ENCODE data around the gene REPS1. TPM values are rescaled to one million over a fixed set of nuclear protein-coding genes. Genes with fewer than 3 reads are reported as not detected.
"Not testable (repeated sequence)": the region's sequence is repeated elsewhere in the genome, so short reads cannot be mapped to it uniquely, and the experiment has no call there.

The REPS1 gene
- total RNA-seq, 1 experiment from 2014 or later, result 65.3 TPM

- H3K4me3 Mint-ChIP-seq (ENCODE audit: unreplicated experiment), result no peak overlapping the region
- DNase-seq (ENCODE audit: unreplicated experiment), result peak; percentile 25
- intact Hi-C loops (cut with micrococcal nuclease), result no loop called here
- no TSS peak for BruUV-seq (replicated peaks)
- no peaks in the 10 kb centered on the region for H3K27me3 Mint-ChIP-seq (ENCODE audit: insufficient read depth, unreplicated experiment)
- no peaks in the 10 kb centered on the region for H3K9me3 Mint-ChIP-seq (ENCODE audit: unreplicated experiment)
- H3K27ac Mint-ChIP-seq (ENCODE audit: low read depth, unreplicated experiment), result no peak overlapping the region
- POLR2A ChIA-PET, result interaction anchor here (1.8 kb wide), 1 partner anchor 31 kb away, joined by 7 read pairs; no protein-coding TSS in a partner anchor
- H3K36me3 Mint-ChIP-seq (ENCODE audit: insufficient read depth, unreplicated experiment), result no peaks in the 10 kb centered on the region
- CTCF ChIA-PET, result no interaction called here
- peaks cover 5% of the 10 kb centered on the region for H3K4me1 Mint-ChIP-seq (ENCODE audit: insufficient read depth, unreplicated experiment)
- no peak for TF ChIP-seq CTCF (IDR thresholded peaks at IDR 0.05; ENCODE audit: unreplicated experiment)
These were observed 8.5 kb upstream of the REPS1 start for GRCh38 chr6:138996524-138996923.

GRCh38 chr6:138993410-138993809 lies 5.4 kb upstream of the REPS1 start:
- DNase-seq (ENCODE audit: unreplicated experiment); H3K27me3 Mint-ChIP-seq (ENCODE audit: insufficient read depth, unreplicated experiment): not testable (repeated sequence)

DNA sequence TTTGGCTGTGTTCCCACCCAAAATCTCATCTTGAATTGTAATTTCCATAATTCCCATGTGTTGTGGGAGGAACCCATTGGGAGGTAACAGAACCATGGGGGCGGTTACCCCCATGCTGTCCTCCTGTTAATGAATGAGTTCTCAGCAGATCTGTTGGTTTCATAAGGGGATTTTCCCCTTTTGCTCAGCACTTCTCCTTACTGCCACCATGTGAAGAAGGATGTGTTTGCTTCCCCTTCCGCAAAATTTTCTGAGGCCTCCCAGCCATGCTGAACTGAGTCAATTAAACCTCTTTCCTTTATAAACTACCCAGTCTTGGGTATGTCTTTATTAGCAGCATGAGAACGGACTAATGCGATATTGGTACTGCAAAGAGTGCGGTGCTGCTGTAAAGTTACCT lies 4.9 kb upstream of the REPS1 start:
- intact Hi-C loops (cut with micrococcal nuclease), result not testable (repeated sequence)

More at GRCh38 chr6:138993410-138993809, 5.4 kb upstream of the REPS1 start:
- H3K4me3 Mint-ChIP-seq (ENCODE audit: unreplicated experiment); H3K9me3 Mint-ChIP-seq (ENCODE audit: unreplicated experiment); CTCF ChIA-PET; intact Hi-C loops (cut with micrococcal nuclease); H3K27ac Mint-ChIP-seq (ENCODE audit: low read depth, unreplicated experiment); H3K4me1 Mint-ChIP-seq (ENCODE audit: insufficient read depth, unreplicated experiment); BruUV-seq (replicated peaks); POLR2A ChIA-PET; H3K36me3 Mint-ChIP-seq (ENCODE audit: insufficient read depth, unreplicated experiment): not testable (repeated sequence)

DNA sequence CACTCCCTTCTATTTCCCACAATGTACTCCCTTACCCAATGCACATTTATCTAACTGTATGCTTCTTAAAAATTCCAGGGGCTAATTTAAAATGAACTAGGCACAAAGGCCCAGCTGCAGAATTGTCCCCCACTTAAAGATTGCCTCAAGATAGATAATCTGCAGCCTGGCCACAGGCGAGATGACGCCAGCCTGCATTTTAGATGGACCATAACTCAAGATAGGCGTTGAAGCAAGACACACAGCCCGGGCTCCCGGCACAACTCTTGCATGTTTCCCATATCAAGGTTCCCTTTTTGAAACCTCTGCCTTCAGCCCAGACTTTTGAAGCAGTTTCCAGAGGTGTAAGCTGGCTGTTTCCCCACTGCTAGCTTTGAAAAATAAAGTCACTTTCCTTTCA lies 3.2 kb upstream of the REPS1 start:
- no peaks in the 10 kb centered on the region for H3K27me3 Mint-ChIP-seq (ENCODE audit: insufficient read depth, unreplicated experiment)
- no peaks in the 10 kb centered on the region for H3K9me3 Mint-ChIP-seq (ENCODE audit: unreplicated experiment)
- no peaks in the 10 kb centered on the region for H3K36me3 Mint-ChIP-seq (ENCODE audit: insufficient read depth, unreplicated experiment)
- no peaks in the 10 kb centered on the region for H3K4me1 Mint-ChIP-seq (ENCODE audit: insufficient read depth, unreplicated experiment)
- ChIA-PET CTCF (interaction anchor here (0.5 to 1.4 kb wide), 3 partner anchors 152 to 176 kb away, joined by 4 read pairs; no protein-coding TSS in a partner anchor), POLR2A (interaction anchor here (0.7 to 0.8 kb wide), 2 partner anchors 158 to 580 kb away, joined by 3 read pairs; no protein-coding TSS in a partner anchor)
- TF ChIP-seq CTCF (IDR thresholded peaks at IDR 0.05; ENCODE audit: unreplicated experiment), result no peak
- intact Hi-C loops (cut with micrococcal nuclease), result no loop called here
- no peak for DNase-seq (ENCODE audit: unreplicated experiment)
- H3K27ac Mint-ChIP-seq (ENCODE audit: low read depth, unreplicated experiment), result no peak overlapping the region
- H3K4me3 Mint-ChIP-seq (ENCODE audit: unreplicated experiment), result no peak overlapping the region
- BruUV-seq (replicated peaks), result no TSS peak

More for the DNA sequence above, 4.9 kb upstream of the REPS1 start:
- H3K27ac Mint-ChIP-seq (ENCODE audit: low read depth, unreplicated experiment); H3K4me3 Mint-ChIP-seq (ENCODE audit: unreplicated experiment); POLR2A ChIA-PET; DNase-seq (ENCODE audit: unreplicated experiment); H3K36me3 Mint-ChIP-seq (ENCODE audit: insufficient read depth, unreplicated experiment); BruUV-seq (replicated peaks); H3K27me3 Mint-ChIP-seq (ENCODE audit: insufficient read depth, unreplicated experiment); H3K9me3 Mint-ChIP-seq (ENCODE audit: unreplicated experiment); H3K4me1 Mint-ChIP-seq (ENCODE audit: insufficient read depth, unreplicated experiment); CTCF ChIA-PET: not testable (repeated sequence)

GRCh38 chr6:138989098-138989983 lies 1.3 kb upstream of the REPS1 start:
- TF ChIP-seq CTCF (IDR thresholded peaks at IDR 0.05; ENCODE audit: unreplicated experiment), result no peak
- no TSS peak for BruUV-seq (replicated peaks)
- no peaks in the 10 kb centered on the region for H3K27me3 Mint-ChIP-seq (ENCODE audit: insufficient read depth, unreplicated experiment)
- ChIA-PET CTCF (interaction anchor here (0.5 to 5.1 kb wide), 25 partner anchors 11 to 324 kb away, joined by 3 to 44 read pairs (median 4); no protein-coding TSS in a partner anchor), POLR2A (interaction anchor here (4.7 kb wide), 1 partner anchor 174 kb away, joined by 28 read pairs; no protein-coding TSS in a partner anchor)
- no peaks in the 10 kb centered on the region for H3K9me3 Mint-ChIP-seq (ENCODE audit: unreplicated experiment)
- DNase-seq (ENCODE audit: unreplicated experiment), result no peak
- H3K27ac Mint-ChIP-seq (ENCODE audit: low read depth, unreplicated experiment), result no peak overlapping the region
- H3K36me3 Mint-ChIP-seq (ENCODE audit: insufficient read depth, unreplicated experiment), result no peaks in the 10 kb centered on the region
- no peak overlapping the region for H3K4me3 Mint-ChIP-seq (ENCODE audit: unreplicated experiment)
- H3K4me1 Mint-ChIP-seq (ENCODE audit: insufficient read depth, unreplicated experiment), result no peaks in the 10 kb centered on the region
- intact Hi-C loops (cut with micrococcal nuclease), result loop anchor here (2.0 to 10.0 kb wide), 5 partner anchors 38 to 395 kb away; partner anchors contain the start of gene ABRACL
